NCI-H345 treated with DMSO at 0.1 percent for 48 hours (cell line): ENCODE measurements around the gene TAAR1.
"Not testable (repeated sequence)": the region's sequence is repeated elsewhere in the genome, so short reads cannot be mapped to it uniquely, and the experiment has no call there.

Experiments
- DNase-seq: peaks from one replicate; lab custom pipeline; 2025; ENCODE audit not compliant: unreplicated experiment; lab: John Stamatoyannopoulos, UW

TAAR1 gene

GRCh38 chr6:132659082-132659481 lies at the start of gene TAAR1:
Gene TAAR1, minus strand, starts transcription at chr6:132659182. Its CDS starts 13,179 bp downstream, at chr6:132646003.
- no peak for DNase-seq

GRCh38 chr6:132708771-132709170 lies 49.8 kb upstream of the TAAR1 start:
- no peak for DNase-seq

GRCh38 chr6:132708002-132708401 lies 49.0 kb upstream of the TAAR1 start:
- DNase-seq = no peak

GRCh38 chr6:132706756-132707155 lies 47.8 kb upstream of the TAAR1 start:
- DNase-seq = not testable (repeated sequence)

GRCh38 chr6:132703936-132704335 lies 45.0 kb upstream of the TAAR1 start:
- no peak for DNase-seq

GRCh38 chr6:132698608-132699007 lies 39.6 kb upstream of the TAAR1 start:
- DNase-seq = no peak

- no peak for DNase-seq
Observed at GRCh38 chr6:132695773-132696172, 36.8 kb upstream of the TAAR1 start.

- no peak for DNase-seq
Observed at GRCh38 chr6:132693478-132693877, 34.5 kb upstream of the TAAR1 start.

- DNase-seq = no peak
Observed at GRCh38 chr6:132690678-132691077, 31.7 kb upstream of the TAAR1 start.

GRCh38 chr6:132687306-132687705 lies 28.3 kb upstream of the TAAR1 start:
- DNase-seq = no peak

- no peak for DNase-seq
Observed at GRCh38 chr6:132686531-132686930, 27.5 kb upstream of the TAAR1 start.

GRCh38 chr6:132685009-132685408 lies 26.0 kb upstream of the TAAR1 start:
- no peak for DNase-seq

GRCh38 chr6:132684272-132684671 lies 25.3 kb upstream of the TAAR1 start:
- DNase-seq = no peak

GRCh38 chr6:132683543-132683942 lies 24.6 kb upstream of the TAAR1 start:
- DNase-seq = no peak

GRCh38 chr6:132679094-132679493 lies 20.1 kb upstream of the TAAR1 start:
- not testable (repeated sequence) for DNase-seq

- no peak for DNase-seq
Observed at GRCh38 chr6:132675749-132676148, 16.8 kb upstream of the TAAR1 start.

GRCh38 chr6:132675002-132675401 lies 16.0 kb upstream of the TAAR1 start:
- DNase-seq = no peak

- DNase-seq = no peak
Observed at GRCh38 chr6:132673376-132674094, 14.6 kb upstream of the TAAR1 start.

GRCh38 chr6:132671295-132671694 lies 12.3 kb upstream of the TAAR1 start:
- no peak for DNase-seq

- peak; percentile 13 for DNase-seq
Observed at GRCh38 chr6:132669690-132670291, 10.8 kb upstream of the TAAR1 start.

- DNase-seq = no peak
Observed at GRCh38 chr6:132666118-132666517, 7.1 kb upstream of the TAAR1 start.

GRCh38 chr6:132664309-132665034 lies 5.5 kb upstream of the TAAR1 start:
- no peak for DNase-seq
